ENCODE measurements around the gene MTG2.

Gene MTG2

DNA sequence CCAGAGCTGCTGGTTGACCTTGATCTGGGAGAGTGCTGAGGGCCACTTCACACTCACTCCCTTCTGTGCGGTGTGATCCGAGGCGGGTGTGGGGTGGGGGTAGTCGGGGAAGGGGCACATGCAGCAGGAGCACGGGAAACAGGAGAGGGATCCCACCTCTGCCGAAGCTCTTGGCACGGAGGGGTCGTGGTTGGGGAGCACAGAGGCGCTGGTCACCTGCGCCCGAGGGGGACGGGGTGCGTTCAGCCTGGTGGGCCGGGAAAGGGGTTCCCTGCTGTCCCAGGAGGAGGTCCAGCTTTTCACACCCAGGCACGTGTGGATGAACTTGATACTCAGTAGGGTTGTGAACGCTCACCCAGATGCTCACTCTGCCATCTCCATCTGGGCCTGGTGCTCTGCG, 22.0 kb upstream of the MTG2 start:
- no peak for DNase-seq (ENCODE audit: low read depth in 2 of 3, low spot score in 1 of 3)

DNA sequence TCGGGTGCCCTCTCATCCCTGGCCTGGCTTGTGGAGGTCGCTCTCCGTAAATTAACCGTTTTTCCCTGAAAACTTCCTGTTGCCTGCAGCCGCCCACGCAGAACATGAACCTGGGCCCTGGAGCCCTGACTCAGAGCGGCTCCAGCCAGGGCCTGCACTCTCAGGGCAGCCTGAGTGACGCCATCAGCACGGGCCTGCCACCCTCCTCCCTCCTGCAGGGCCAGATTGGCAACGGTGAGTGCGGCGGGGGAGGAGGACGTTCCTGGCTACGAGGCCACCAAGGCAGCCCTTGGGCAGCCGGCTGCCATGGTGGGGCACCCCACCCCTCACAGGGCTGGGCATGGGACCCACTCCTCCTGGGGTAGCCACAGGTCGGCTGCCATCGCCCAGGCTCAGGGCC, 21.5 kb upstream of the MTG2 start:
- no peak for DNase-seq (ENCODE audit: low read depth in 2 of 3, low spot score in 1 of 3)

DNA sequence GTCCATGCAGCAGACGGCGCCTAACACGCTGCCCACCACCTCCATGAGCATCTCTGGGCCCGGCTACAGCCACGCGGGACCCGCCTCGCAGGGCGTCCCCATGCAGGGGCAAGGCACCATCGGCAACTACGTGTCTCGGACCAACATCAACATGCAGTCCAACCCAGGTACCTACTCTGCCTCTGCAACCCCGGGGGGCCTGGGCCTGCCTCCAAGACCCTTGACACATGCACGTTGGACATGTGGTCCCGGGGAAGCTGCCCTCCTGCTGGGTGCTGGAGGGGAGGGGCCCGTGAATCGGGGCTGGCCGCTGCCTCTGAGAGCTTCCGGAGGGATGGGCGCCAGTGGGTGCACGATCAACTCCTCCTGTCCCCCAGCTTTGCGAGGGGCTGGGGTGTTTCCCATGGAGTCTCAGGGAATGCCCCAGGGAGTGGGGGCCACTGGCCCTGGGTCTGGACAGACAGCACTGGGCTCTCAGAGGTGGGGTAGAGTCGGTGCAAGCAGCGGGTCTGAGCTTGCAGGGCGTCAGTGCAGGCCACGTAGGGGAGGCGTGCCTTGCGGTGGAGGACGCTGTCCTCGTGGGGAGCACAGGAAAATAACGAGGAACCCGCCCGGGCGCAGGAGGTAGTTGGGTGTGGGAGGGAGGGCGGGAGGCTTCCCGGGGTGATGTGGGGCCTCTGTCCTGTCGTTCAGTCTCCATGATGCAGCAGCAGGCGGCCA, 19.9 kb upstream of the MTG2 start:
- DNase-seq (ENCODE audit: low read depth in 2 of 3, low spot score in 1 of 3) = no peak

DNA sequence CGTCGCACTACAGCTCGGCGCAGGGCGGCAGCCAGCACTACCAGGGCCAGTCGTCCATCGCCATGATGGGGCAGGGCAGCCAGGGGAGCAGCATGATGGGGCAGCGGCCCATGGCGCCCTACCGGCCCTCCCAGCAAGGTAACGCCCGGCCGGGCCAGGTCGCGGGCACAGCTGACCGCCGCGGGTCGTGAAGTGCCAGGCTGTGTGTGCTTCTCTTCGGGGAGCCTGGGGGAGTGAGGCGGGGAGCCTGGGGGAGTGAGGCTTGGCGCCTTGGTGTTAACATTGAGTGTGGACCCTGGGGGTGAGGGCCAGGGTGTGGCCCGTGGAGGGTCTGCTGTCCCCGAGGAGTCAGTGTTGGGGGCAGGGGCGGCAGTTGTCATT, 19.4 kb upstream of the MTG2 start:
- DNase-seq (ENCODE audit: low read depth in 2 of 3, low spot score in 1 of 3) = no peak

DNA sequence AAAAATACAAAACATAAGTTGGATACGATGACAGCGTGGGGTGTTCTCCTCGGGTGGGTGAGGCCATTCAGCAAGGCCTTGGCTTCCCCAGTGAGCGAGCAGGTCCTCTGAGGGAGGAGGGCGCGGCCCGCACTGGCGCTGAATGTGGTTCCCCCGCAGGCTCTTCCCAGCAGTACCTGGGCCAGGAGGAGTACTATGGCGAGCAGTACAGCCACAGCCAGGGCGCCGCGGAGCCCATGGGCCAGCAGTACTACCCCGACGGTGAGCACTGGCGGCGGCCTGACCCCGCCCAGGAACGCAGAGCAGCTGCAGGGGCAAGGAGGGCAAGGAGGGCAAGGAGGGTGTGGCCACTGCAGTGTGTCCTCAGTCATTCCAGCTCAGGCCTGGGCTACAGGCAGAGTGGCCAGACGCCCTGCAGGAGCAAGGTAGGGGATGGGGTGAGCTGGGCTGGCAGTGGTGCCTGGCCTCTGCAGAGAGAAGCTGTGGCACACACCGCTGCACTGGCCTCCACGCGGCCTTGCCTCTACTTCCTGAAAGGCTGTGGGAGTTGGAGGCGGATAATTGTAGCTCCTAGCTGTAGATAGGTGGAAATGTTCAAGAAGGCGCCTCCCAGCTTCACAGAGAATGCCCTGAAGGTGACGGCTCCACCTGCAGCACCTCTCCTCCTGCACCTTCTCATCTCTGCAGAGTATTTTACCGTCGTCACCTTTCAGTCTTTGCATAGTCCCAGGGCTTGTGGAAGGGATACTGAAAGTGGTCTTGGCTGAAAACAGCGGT, 18.7 kb upstream of the MTG2 start:
- no peak for DNase-seq (ENCODE audit: low read depth in 2 of 3, low spot score in 1 of 3)

DNA sequence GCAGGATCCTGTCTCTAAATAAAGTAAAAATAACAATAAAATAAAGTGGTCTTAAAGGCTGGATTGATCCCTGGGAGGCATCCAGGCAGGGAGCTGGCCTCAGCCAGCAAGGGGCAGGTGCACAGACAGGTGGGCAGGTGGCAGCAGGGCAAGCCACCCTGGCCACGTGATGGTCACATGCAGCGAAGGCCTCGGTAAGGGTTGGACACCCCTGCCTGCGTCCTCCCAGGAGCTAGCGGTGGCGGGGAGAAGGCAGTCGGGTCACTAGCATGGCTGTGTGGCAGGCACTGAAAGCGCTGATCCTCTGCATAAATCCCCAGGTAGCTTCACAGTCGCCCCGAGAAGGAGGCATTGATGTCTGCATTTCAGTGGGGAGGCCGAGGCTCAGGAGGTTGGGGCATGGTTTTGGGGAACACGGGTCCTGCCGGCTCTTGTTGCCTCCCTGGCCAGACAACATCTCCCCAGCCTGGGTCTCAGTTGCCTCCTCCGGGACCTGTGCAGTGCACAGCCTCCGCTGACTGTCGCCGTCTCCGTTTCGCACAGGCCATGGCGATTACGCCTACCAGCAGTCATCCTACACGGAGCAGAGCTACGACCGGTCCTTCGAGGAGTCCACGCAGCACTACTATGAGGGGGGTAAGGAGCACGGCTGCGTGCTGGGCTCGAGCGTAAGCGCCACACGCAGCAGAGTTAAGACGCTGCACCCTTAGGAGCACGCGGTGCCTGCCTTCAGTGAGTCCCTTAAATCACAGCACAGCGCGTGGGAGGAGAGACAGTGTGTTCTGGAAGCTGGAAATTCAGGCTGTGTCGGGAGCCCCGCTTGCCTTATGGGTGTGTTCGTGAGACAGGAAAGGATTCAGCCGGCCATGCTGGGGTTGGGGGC, 17.7 kb upstream of the MTG2 start:
- no peak for DNase-seq (ENCODE audit: low read depth in 2 of 3, low spot score in 1 of 3)

DNA sequence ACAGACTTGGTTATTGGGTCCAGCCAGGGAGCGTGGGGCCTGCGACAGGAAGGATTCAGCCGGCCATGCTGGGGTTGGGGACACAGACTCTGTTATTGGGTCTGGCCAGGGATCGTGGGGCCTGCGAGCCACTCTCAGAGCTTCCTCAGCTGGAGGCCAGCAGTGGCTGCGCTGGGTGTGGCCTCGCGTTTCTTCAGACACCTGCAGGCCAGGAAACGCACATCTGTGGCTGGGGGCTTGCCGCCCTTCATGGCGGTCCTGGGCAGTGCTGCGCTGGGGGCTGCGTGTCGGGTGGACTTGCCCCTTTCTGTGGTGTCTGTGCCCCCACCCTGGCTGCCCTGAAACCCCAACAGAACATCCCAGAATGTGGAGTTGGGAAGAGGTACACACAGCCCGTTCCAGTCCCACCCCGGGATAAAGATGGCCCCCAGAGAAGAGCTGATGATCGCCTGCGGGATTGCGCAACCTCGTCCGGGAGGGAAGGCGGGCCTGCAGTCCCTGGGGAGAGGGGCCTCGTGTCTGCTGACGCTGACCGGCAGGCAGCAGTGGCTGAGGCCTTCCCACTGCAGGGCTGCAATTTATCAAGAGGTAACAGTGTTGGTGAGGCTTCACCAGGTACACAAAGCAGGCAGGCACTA, 16.9 kb upstream of the MTG2 start:
- DNase-seq (ENCODE audit: low read depth in 2 of 3, low spot score in 1 of 3) = no peak

DNA sequence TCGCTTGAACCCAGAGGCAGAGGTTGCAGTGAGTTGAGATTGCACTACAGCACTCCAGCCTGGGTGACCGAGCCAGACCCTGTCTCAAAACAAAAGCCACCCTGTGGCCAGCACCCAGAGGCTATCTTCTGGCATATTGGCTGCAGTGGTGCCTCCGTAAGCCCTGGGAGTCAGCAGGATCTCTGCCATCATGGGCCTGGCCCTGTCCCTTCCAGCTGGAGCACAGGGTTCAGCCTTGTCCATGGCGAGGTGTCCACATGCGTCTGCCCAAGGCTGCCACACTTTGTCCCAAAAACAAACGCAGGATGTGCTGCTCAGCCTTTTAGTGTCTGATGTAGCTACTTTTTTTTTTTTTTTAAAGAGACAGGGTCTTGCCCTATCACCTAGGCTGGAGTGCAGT, 15.4 kb upstream of the MTG2 start:
- DNase-seq (ENCODE audit: low read depth in 2 of 3, low spot score in 1 of 3) = no peak

DNA sequence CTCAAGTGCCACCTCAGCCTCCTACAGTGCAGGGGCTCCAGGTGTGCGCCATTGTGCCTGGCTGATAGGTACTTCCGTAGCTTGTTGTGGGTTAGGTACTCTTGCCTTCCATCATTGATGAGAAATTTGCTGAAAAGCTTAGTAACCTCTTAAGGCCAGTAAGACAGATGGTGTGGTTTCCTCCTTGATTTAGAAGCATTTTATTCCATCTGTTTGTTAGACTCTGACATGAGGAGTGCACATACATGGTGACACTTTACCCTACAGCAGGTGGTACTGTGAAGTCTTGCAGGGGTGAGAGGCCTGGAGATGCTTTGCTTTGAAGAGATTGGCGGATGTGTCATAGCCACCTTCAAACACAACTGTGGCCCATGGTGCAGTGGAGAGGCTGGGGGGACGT, 14.8 kb upstream of the MTG2 start:
- DNase-seq (ENCODE audit: low read depth in 2 of 3, low spot score in 1 of 3) = no peak

DNA sequence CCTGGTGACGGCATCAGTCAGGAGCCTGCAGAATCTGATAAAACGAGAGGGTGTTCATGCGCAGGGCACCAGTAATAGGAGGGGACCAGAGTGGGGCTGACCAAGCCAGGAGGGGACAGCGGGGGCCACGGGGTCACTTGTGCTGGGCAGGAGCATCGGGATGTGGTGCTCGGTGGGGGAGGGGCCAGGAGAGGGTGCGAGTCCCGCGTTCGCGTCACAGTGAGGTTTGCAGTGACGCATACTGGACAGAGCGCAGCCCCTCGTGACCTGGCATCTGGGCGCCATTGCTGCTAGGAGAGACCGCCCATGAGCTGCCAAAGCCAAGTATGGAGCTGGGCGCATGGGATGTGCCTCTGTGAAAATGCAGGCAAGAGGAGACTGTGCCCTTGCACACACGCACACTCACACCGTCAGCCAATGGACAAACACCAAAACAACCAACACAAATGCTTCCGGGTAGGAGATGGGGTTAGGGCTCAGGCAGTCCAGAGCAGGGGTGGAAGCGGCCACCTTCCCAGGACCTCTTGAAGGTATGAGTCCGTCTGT, 13.9 kb upstream of the MTG2 start:
- DNase-seq (ENCODE audit: low read depth in 2 of 3, low spot score in 1 of 3) = no peak

DNA sequence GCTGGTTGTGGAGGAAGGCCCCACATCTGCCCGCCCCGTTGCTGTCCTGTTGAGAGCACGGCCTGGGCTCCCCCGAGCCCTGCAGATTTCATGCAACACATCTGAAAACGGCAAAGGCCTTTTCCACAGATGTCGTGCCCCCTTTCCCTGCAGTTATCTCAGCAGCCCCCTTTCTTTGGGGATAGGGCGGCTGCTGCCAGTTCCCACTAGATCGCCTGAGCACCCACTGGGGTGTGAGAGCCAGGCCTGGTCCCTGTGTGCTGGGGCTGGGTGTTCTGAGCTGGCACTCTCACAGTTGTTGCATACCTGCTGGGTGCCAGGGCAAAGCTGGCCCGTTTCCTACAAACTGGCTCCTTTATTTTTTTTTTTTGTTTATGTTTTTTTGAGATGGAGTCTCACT, 12.3 kb upstream of the MTG2 start:
- DNase-seq (ENCODE audit: low read depth in 2 of 3, low spot score in 1 of 3) = no peak

DNA sequence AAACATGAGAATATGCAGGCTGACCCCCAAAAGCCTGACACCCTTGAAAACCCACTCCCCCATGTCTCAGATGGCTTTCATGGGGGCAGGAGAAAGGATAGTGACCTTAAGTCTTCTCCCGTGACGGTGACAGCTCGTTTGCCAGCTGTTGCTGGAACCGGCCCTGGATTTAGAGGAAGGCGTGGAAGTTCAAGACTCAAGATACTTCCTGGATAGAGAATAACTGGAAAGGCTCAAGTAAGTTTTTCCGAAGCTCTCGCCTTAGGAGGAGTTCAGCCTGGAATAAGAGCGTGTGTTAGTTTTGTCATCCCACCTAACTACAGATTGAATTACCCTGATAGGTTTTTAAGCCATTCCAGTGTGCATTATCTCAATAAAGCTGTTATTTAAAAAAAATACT, 11.6 kb upstream of the MTG2 start:
- DNase-seq (ENCODE audit: low read depth in 2 of 3, low spot score in 1 of 3) = no peak

DNA sequence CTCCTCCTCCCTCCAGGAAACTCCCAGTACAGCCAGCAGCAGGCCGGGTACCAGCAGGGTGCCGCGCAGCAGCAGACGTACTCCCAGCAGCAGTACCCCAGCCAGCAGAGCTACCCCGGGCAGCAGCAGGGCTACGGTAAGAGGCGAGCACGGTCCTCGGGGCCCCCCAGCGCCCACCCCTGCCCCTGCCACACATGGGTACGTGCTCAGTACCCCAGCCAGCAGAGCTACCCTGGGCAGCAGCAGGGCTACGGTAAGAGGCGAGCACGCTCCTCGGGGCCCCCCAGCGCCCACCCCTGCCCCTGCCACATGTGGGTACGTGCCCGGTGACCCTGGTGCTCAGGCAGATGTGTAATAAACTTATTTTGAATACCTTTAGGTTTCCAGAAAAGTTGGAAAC, 10.2 kb upstream of the MTG2 start:
- DNase-seq (ENCODE audit: low read depth in 2 of 3, low spot score in 1 of 3) = no peak

DNA sequence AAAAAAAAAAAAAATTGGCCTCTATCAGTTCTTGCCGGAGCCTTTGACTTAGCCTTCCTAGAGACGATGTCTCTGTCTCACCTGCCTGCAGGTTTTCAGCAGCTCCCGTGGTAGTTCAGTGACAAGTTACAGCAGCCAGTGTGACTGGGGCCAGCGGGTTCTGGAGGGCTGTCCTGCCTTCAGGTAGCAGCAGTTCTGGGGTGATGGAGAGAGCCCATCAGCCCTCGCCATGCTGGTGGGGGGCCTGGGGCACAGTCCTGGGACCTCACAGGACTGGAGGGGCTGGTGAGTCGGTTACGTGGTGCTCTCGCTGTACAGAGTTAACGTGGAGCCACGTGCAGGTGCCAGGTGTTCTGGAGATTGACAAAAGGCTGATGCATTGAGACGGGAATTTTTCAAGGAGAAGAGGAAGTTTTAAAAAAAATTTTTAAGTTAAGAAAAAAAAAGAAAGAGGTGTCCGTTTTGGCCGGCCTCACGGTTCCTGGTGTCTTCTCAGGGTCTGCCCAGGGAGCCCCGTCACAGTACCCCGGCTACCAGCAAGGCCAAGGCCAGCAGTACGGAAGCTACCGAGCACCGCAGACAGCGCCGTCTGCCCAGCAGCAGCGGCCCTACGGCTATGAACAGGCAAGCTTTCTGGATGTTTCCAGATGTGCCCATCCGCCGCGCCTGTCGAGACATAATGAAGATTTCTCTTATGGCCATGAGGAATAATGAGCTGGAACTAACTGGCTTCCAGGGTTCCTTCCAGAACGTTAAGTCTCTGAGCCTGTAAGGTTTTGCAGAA, 8.6 kb upstream of the MTG2 start:
- DNase-seq (ENCODE audit: low read depth in 2 of 3, low spot score in 1 of 3) = no peak

DNA sequence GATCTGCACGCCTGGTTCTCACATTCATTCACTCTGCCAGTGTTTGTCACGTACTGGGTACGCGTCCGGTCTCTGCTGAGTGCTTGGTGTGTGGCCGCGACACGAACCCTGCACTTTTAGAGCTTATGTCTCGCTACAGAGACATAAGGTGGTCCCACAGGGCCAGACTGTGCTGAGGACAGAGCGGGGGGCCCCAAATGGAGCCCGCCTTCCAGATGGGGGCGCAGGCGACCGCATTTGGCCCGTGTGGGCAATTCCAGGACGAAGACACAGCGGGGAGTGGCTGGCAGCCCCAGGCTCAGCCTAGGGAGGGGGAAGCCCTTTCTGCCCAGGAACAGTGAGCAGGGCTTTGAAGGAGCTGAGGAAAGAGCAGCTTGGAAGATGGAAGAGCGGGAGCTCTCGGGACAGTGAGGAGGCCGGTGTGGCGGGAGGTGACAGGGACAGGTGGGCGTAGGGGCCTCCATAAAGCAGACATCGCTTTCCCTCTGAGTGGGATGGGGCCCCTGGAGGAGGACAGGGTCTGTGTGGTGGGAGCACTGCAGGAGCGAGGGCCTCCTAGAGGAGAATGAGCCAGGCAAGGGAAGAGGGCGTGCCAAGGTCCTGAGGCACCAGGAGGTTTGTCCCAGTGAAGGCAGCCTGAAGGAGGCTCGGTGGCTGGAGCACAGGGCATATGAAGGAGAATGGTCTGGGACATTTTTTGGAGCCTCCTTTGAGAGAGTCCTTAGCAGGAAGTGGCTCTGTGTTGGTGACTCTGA, 7.8 kb upstream of the MTG2 start:
- DNase-seq (ENCODE audit: low read depth in 2 of 3, low spot score in 1 of 3) = no peak

DNA sequence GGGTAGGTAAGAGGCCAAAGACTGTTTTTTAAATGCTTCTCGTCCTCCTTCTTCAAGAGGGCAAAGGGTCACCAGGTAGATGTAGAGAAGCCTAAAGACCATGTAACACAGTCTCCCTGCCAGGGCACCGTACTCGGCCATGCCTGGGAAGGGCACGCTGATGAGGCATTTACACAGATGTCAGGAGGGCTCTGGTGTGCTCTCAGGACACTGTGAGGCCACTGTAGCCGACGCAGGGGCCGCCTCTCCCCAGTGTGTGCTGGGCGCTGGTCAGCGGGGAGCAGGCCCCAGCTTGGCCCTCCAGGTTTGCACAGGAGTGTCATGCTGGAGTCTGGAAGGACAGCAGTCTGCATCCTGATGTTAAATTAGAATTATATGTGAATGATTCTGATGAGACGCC, 7.1 kb upstream of the MTG2 start:
- DNase-seq (ENCODE audit: low read depth in 2 of 3, low spot score in 1 of 3) = no peak

DNA sequence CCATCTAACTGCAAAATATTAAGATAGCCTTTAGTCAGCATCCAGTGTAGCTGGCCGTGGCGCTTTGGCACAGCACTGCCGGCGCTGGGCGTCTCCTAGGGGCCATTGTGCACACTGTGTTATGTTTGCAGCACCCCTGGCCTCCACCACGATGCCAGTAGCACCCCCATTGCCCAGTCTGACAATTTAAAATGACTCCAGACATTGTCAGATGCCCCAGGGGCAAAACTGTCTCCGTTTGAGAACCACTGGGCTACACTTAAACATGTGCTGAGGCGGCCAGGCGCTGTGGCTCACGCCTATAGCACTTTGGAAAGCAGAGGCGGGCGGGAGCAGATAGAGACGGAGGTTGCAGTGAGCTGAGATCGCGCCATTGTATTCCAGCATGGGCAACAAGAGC, 6.0 kb upstream of the MTG2 start:
- no peak for DNase-seq (ENCODE audit: low read depth in 2 of 3, low spot score in 1 of 3)

DNA sequence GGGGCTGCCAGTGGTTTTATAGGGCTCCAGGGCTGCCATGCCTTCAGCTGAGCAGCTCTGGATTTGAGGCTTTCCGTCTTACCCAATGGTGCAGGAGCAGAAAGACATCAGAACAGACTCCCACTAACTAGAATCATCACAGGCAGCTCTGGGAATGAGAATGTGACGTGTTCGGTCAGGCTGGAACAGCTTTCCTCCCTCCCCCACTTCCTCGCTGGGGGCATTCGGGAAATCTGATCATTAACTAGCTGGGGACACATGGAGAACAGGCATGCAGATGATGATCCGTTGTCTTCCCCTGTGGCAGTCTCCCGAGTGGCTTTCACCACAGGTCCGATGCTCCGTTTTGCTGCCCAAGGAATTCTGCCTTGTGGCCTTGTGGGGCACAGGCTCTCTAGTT, 5.5 kb upstream of the MTG2 start:
- DNase-seq (ENCODE audit: low read depth in 2 of 3, low spot score in 1 of 3) = no peak

DNA sequence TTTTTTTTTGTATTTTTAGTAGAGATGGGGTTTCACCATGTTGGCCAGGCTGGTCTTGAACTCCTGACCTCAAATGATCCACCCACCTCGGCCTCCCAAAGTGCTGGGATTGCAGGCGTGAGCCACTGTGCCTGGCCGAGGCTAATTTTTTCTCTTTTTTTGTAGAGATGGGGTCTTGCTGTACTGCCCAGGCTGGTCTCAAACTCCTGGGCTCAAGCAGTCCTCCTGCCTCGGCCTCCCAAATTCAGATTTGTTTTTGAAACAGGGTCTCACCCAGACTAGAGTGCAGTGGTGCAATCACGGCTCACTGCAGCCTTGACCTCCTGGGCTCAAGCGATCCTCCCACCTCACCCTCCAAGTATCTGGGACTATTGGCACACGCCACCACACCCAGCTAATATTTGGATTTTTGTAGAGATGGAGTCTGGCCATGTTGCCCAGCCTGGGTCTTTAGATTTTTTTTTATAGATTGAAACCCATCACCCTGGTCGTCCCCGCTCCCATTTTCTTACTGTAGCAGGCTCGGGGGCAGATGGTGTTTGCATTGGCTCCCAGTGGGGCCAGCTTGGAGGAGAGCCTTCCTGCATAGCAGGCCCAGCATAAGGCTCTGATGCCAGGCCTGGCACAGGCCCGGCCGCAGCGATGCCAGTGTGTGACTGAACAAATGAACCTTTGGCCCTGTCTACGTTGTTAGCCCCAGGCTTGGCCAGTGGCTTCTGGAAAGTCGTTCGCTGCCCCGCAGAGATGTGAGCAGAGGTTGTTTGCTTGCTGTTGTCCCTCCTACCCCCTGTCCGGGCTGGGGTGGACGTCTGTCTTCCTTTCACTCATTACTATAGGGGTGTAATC, 4.3 kb upstream of the MTG2 start:
- DNase-seq (ENCODE audit: low read depth in 2 of 3, low spot score in 1 of 3) = no peak
